ENCODE data around the gene SERTAD1.
"Not testable (repeated sequence)": the region's sequence is repeated elsewhere in the genome, so short reads cannot be mapped to it uniquely, and the experiment has no call there.

The SERTAD1 gene

GRCh38 chr19:40420766-40421765 is 4.7 kb downstream of the SERTAD1 start:
- DNase-seq = peak; percentile 84

DNA sequence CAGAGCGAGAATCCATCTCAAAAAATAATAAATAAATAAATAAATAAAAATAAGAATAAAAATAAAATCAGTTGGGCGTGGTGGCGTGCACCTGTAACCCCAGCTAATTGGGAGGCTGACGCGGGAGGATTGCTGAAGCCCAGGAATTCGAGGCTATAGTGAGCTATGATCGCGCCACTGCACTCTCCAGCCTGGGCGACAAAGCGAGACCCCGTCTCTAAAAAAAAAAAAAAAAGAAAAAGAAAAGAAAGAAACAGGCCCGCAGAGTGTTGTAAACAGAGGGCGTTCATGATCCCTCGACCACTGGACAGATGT is 5.4 kb downstream of the SERTAD1 start:
- DNase-seq = no peak

- no peak for DNase-seq
These were observed 6.0 kb downstream of the SERTAD1 start for GRCh38 chr19:40419780-40420179.

DNA sequence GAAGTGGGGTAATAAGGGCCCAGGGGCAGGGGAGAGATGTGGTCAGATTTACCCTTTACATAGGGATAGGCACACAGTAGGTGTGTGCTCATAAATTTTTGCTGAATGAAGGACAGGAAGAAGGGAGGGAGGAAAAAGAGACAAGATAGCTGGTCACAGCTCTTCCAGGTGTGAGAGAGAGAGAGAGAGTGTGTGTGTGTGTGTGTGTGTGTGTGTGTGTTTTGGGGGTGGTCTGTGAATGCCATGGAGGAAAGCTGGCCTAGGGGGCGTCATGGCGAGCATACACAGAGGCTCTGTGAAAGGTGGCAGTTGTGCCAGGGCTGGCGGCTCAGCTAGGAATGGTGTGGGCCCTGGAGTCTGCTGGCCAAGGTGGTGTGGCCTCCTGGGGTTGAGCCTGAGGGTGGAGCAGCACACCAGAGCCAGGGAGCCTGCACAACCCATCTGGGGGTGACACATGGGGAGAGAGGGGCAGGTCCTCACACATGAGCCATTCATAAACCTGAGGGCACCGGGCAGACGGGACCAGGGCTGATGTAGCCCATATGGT is 6.7 kb downstream of the SERTAD1 start:
- DNase-seq = no peak

DNA sequence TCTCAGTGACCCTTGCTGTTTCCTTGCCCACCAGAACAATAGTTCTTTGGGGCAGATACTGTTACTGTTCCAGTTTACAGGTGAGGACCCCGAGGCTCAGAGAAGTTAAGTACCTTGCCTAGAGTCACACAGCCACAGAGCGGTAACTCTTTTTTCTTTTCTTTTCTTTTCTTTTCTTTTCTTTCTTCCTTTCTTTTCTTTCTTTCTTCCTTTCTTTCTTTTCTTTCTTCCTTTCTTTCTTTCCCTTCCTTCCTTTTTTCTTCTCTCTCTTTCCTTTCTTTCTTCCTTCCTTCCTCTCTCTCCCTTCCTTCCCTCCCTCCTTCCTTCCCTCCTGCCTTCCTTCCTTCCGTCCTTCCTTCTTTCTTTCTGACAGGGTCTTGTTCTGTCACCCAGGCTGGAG is 7.8 kb downstream of the SERTAD1 start:
- no peak for DNase-seq

DNA sequence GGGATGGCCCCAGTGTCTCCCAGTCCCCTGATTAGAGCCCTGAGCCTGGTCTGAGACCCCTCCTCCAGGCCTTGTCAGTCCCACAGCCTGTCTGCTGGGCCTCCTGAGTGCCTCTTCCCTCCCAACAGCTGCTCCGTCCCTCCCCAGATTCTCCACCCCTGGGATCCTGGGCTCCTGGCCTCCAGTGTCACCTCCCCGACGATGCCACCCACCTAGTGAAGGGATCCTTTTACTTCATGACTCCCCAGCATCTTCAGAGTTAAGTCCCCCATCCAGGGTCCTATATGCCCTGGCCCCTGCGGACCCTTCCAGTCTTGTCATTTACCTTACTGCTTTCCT is 8.2 kb downstream of the SERTAD1 start:
- no peak for DNase-seq

DNA sequence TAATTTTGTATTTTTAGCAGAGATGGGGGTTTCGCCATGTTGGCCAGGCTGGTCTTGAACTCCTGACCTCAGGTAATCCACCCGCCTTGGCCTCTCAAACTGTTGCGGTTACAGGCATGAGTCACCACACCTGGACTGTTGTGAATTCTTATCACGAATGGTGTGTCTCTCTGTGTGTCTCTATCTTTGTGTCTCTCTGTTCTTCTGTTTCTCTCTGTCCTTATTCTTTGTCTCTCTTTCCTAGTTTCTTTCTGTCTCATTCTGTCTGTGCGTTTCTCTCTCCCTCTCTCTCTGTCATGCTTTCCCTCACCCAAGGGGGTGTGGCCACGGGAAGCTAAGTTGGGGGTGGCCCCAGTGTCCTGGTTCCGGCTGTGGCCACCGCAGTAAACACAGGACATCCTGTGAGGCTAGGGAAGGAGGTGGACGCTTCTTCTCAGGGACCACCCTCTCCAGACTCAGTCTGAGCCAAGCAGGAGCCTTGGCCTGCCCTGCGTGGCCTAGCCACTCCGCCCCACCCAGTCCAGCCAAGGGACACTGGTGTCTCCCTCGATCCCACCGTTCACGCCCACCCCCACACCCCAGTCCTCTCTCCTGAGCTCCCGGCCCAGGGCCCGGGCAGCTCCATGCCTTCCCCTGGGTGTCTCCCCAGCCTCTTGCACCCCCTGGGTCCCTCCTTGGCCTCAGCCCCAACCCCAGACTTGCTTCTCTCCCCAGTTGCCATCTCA is 8.7 kb downstream of the SERTAD1 start:
- DNase-seq = no peak

- no peak for DNase-seq
These were observed 10.0 kb downstream of the SERTAD1 start for GRCh38 chr19:40415768-40416167.

DNA sequence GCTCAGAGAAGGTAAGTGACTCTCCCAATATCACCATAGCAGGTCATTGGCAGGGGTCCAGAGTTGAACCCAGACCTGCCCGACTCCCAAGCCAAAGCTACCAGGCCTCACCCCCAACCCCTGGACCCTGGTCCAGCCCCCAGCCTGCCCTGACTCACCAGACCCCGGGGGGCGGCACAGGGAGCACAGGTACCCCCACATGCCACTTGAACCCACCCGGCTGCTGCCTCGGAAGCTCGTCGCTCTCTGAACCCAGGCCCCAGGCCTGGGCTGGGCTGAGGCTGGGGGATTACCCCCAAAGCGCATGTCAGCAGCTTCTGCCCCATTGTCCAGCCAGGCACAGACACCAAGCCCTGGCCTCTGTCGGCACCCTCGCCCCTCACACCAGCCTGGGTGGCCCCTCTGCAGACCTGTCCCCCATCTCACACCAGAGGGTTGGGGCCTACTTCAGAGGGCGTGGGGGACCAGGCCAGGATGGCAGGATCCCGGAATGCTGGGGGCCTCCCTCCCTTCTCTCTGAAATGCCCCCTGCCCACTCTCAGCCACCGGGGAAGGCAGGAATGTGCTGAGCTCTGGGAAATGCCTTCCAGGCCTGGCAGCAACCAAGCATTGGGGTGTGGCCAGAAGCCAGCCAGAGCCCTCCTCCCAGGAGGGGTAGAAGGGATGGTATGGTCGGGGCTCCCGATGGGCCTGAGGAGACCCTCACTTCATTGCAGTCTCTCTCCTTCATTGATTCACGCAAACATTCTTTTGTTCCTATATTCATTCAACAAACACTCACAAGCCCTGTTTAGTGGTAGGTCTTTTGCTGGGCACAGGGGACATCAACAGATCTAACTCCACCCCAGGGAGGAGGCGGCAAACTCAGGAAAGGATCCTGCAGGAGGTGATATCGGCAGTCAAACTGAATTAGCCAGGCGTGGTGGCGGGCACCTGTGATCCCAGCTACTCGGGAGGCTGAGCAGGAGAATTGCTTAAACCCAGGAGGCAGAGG is 11.0 kb downstream of the SERTAD1 start:
- DNase-seq = no peak

- no peak for DNase-seq
These were observed 12.4 kb downstream of the SERTAD1 start, which contains the start of gene PRX for GRCh38 chr19:40413291-40413845. Gene PRX (minus strand): TSS chr19:40413378. CDS start chr19:40407932, 5,446 bp downstream.

DNA sequence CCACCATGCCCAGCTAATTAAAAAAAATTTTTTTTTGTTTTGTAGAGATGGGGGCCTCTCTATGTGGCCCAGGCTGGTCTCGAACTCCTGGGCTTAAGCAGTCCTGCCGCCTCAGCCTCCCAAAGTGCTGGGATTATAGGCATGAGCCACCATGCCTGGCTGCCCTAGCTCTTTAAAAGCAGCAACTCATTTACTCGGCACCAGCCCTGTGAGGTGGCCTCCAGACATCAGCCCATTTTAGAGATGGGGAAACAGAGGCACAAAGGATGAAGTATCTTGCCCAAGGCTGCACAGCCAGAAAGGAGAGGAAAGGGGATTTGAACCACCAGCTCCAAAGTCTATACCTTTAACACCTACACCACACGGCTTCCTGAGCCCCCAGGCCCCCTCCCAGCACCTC is 12.9 kb downstream of the SERTAD1 start:
- no peak for DNase-seq

DNA sequence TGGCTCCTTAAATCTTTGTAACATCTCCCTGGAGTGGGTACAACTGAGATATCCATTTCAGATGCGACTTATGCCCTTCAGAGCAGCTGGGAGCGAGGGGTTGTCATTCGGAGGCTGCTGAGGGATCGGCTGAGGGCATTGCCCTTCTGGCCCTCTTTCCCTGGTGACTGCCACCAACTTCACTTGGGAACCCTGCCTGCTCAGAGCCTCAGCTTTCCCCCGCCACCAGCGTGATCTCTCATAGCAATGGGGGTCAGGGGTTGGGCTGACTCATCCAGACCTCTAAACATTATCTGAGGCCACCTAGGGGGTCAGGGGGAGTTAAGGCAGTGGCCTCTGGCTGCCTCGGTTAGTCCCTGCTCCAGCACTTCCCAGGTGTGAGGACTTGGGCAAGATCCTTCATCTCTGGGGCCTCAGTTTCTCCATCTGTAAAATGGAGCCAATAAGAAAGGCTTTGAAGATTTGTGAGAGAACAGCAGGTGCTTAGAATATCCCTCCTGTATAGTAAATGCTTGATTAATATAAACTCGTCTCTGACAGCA is 13.8 kb downstream of the SERTAD1 start:
- no peak for DNase-seq

- DNase-seq = no peak
These were observed 14.5 kb downstream of the SERTAD1 start for GRCh38 chr19:40411125-40411842.

DNA sequence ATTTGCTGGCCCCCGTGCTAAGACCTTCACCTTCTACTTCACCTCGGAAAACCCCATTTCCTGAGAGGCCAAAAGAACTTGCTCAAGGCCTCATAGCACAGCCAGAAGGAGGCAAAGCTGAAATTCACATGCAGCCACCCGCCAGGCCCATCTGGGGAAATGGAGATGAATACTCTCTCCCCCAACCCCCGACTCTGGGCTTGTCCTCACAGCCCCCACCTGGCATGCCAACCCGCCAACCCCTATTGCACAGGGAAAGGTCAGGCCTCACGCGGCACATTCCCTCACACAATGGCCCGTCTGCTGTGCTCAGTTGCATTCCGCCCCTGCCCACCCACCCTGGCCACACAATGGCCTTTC is 15.8 kb downstream of the SERTAD1 start:
- DNase-seq = no peak

GRCh38 chr19:40408598-40408925 is 17.2 kb downstream of the SERTAD1 start:
- not testable (repeated sequence) for DNase-seq

DNA sequence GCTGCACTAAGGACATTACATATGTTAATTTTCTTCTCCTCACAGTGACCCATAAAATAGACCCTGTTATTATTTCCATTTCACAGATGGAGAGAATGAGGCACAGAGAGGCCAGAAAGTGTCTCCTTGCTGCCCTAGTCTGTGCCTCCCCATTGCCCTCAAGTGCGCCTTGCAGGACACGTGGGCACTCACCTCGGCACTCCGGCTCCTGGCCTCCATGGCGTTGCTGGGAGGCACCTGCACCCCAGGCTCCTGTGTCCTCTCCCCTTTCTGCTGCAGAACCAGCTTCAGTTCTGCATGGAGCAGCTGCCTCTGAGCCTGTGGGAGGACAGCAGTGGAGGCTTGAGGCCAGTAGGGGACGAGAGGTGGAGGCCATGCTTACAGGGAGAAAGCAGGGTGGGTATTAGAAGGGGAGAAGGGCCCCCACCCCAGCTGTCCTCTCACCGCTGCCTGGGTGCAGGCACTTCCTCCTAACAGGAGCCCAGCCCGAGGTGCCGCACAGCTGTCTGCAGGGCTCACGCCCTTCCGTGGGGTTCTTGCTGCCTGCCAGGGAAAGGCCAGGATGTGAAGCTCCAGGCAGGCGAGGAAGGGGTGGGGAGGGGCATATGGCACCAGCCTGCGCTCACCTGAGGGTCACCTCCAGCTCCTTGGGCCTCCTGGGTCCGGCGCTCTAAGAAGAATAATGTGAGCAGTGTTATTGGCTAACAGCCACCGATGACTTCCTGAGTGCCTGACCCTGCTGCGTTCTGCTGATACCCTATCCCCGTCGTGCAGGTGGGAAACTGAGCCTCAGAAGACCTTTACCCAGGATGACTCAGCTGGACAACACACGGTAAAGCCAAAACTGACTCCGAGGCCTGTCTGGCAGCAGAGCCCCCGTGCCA is 17.8 kb downstream of the SERTAD1 start:
- DNase-seq = no peak

DNA sequence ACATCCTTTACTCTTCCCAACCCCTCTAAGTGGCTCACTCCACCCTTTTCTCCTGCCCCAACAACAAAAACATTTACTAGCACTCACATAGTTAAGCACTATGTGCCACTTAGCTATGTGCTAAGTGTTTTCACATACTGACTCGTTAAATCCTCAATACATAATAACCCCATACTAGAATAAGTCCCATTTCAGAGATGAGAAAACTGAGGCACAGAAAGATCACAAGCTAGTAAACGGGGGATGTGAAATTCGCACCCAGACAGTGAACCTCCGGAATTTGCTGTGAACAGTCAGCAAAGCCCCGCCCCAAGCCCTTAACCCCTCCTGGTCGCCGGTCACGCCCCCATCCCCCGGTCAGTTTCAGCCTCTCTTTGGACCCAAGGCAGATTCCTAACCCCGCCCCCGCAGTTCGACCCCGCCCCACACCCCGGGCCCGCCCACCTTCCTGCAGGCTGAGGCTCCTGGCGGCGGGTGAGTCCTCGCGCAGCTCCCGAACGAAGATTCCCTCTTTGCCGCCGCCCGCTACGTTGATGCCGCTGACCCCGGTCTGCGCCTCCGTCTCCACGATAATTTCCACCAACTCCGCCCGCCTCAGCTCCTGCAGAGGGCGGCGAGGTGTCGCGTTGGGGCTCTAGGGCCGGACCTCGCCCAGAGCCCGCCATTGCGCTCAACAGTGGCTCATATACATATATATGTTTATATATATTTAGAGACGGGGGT is 22.4 kb downstream of the SERTAD1 start:
- peak; percentile 55 for DNase-seq

DNA sequence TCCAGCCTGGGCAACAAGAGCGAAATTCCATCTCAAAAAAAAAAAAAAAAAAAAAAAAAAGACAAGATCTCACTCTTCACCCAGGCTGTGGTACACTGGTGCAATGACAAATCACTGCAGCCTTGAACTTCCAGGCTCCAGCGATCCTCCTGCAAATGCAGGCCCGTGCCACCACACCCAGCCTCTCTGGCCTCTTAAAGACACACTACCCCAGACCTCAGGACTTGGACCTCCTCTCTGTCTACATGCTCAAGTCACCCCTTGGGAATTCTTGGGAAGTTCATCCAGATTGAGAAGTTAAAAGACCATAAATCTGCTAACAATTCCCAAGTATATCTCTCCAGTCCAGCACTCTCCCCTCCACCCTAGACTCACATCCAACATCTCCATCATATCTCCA is 25.2 kb downstream of the SERTAD1 start:
- DNase-seq = no peak

GRCh38 chr19:40398417-40399131 is 27.2 kb downstream of the SERTAD1 start:
- no peak for DNase-seq

Data from NCI-H510A treated with DMSO at 0.1 percent for 48 hours (cell line).